GM12892 (cell line): ENCODE measurements around the gene GYPB.
"Not testable (repeated sequence)": the region's sequence is repeated elsewhere in the genome, so short reads cannot be mapped to it uniquely, and the experiment has no call there.

ENCODE experiments used
- POLR2A ChIP-seq: IDR thresholded peaks from 2 replicates; pipeline ENCODE4 v1.6.1; 2011; ENCODE audit warnings: low read depth, low read length, control low read depth
- POLR2AphosphoS5 ChIP-seq: IDR thresholded peaks from 2 replicates; pipeline ENCODE4 v1.6.1; 2011; ENCODE audit warnings: low read depth, low read length, control low read depth
- TAF1 ChIP-seq: IDR thresholded peaks from 2 replicates; pipeline ENCODE4 v1.6.1; 2011; ENCODE audit warnings: low read depth, mild to moderate bottlenecking, control low read depth, low read length, borderline replicate concordance

DNA sequence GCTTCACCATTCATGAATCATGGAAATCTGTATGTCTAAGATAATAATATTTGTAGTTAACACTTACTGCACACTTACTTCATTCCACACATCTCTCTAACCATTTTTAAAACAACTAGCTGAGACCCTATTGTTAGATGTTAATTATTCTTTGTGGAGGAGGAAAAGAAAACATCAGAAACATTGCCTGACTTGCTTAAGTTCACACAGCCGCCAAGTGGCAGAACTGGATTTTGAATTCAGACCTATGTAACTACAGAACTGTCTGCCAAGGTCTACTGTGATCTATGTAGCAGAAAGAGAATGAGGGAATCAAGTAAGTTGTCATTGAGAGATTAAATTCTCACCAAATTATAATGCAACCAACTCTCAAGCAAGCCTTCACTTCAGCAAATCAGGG lies 11.2 kb downstream of the GYPB start:
- TF ChIP-seq TAF1, POLR2A, POLR2AphosphoS5: not testable (repeated sequence)
